ENCODE results near the gene PSMC3. TPM values are rescaled to one million over a fixed set of nuclear protein-coding genes. Genes with fewer than 3 reads are reported as not detected.

The PSMC3 gene
- total RNA-seq, 1 donor: 150 TPM

GRCh38 chr11:47391711-47392432 is 34.4 kb downstream of the PSMC3 start:
- no peak for TF ChIP-seq CTCF (IDR thresholded peaks at IDR 0.05; ENCODE audit: insufficient read depth, low read depth, low read length)

GRCh38 chr11:47391077-47391583 is 35.1 kb downstream of the PSMC3 start:
- no peak overlapping the region for H3K4me3 ChIP-seq (ENCODE audit: low read depth, low read length)
- TF ChIP-seq CTCF (IDR thresholded peaks at IDR 0.05; ENCODE audit: insufficient read depth, low read depth, low read length): no peak
- no peak for DNase-seq (ENCODE audit: low read depth)

More at GRCh38 chr11:47391711-47392432, 34.4 kb downstream of the PSMC3 start:
- no peak for DNase-seq (ENCODE audit: low read depth)
- H3K4me3 ChIP-seq (ENCODE audit: low read depth, low read length): no peak overlapping the region

GRCh38 chr11:47390422-47390760 is 35.8 kb downstream of the PSMC3 start:
- no peak overlapping the region for H3K4me3 ChIP-seq (ENCODE audit: low read depth, low read length)
- TF ChIP-seq CTCF (IDR thresholded peaks at IDR 0.05; ENCODE audit: insufficient read depth, low read depth, low read length): no peak
- no peak for DNase-seq (ENCODE audit: low read depth)

- DNase-seq (ENCODE audit: low read depth): no peak
- H3K4me3 ChIP-seq (ENCODE audit: low read depth, low read length): no peak overlapping the region
- TF ChIP-seq CTCF (IDR thresholded peaks at IDR 0.05; ENCODE audit: insufficient read depth, low read depth, low read length): no peak
Measured at GRCh38 chr11:47389577-47390421, 36.4 kb downstream of the PSMC3 start.

GRCh38 chr11:47388697-47389576 is 37.3 kb downstream of the PSMC3 start:
- no peak overlapping the region for H3K4me3 ChIP-seq (ENCODE audit: low read depth, low read length)
- TF ChIP-seq CTCF (IDR thresholded peaks at IDR 0.05; ENCODE audit: insufficient read depth, low read depth, low read length): no peak
- no peak for DNase-seq (ENCODE audit: low read depth)

- no peak for DNase-seq (ENCODE audit: low read depth)
- no peak overlapping the region for H3K4me3 ChIP-seq (ENCODE audit: low read depth, low read length)
- no peak for TF ChIP-seq CTCF (IDR thresholded peaks at IDR 0.05; ENCODE audit: insufficient read depth, low read depth, low read length)
Measured at GRCh38 chr11:47387944-47388696, 38.1 kb downstream of the PSMC3 start.

Measured in fibroblast of villous mesenchyme (primary cell).